ENCODE measurements around the gene PLEKHG5.

PLEKHG5 gene

DNA sequence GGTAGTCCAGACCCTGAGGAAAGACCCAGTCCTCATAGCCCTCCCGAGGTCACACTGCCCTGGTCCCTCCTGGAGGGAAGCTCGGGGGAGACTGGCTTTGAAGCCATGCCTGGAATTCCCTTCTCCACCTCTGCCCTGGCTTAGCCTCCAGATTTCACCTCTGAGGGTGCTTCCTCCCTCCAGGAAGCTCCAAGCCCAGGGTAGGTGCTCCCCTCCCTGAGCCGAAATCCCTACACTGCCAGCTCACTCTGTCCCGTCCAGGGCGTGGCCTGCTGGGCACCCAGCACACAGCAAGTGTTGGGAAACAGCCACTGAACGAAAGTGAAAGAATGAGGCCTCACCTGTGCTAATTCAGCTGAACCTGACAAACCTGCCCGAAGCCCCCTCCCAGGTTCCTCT, 19.5 kb downstream of the PLEKHG5 start:
- no CpG with 5 or more reads among the region's 7 CpGs for whole genome bisulfite sequencing, 2 donors (ENCODE audit: extremely low coverage in 2 of 2, insufficient read length in 2 of 2, insufficient replicate concordance in 1 of 2)
- no peaks in the 10 kb centered on the region for H3K79me1 ChIP-seq (ENCODE audit: low read depth, low read length)
- H2BK12ac ChIP-seq (ENCODE audit: low read length): no peak overlapping the region
- peaks cover 36 to 76% of the 10 kb centered on the region in 2 donors for H3K36me3 ChIP-seq (replicated peaks in 1 of 2; ENCODE audit: control insufficient read depth in 2 of 2, insufficient read depth in 2 of 2, low read length in 2 of 2)
- H3K27ac ChIP-seq (replicated peaks; ENCODE audit: low read length): no peak overlapping the region
- H2AFZ ChIP-seq (ENCODE audit: low read length): no peak overlapping the region
- H2BK120ac ChIP-seq (ENCODE audit: low read depth, low read length): no peak overlapping the region
- H2BK15ac ChIP-seq (ENCODE audit: low read length): no peak overlapping the region
- DNase-seq (ENCODE audit: low spot score): no peak
- H3K23ac ChIP-seq (ENCODE audit: low read depth, low read length, poor library complexity): peak overlapping the region; percentile 82
- no peak overlapping the region for H4K91ac ChIP-seq (ENCODE audit: low read depth, low read length, poor library complexity)
- no peak overlapping the region for H2BK5ac ChIP-seq (ENCODE audit: low read length)
- H3K9me3 ChIP-seq (replicated peaks in 1 of 2; ENCODE audit: control insufficient read depth in 2 of 2, insufficient read depth in 1 of 2, low read depth in 1 of 2, low read length in 2 of 2): no peaks in the 10 kb centered on the region
- H2AK5ac ChIP-seq (ENCODE audit: low read depth, low read length): no peak overlapping the region
- H4K8ac ChIP-seq (ENCODE audit: low read depth, low read length): no peak overlapping the region
- no peak overlapping the region for H3K9ac ChIP-seq (ENCODE audit: low read depth, low read length, poor library complexity)
- H3K4me3 ChIP-seq (ENCODE audit: low read length in 2 of 2): no peak overlapping the region
- H3K18ac ChIP-seq (ENCODE audit: low read length): no peak overlapping the region
- peaks cover 0 to 4% (median 0%) of the 10 kb centered on the region in 3 experiments for H3K27me3 ChIP-seq (ENCODE audit: control insufficient read depth in 3 of 3, insufficient read depth in 3 of 3, low read depth in 1 of 3, low read length in 3 of 3)
- no peak overlapping the region for H3K14ac ChIP-seq (ENCODE audit: low read length)
- H3K4me2 ChIP-seq (ENCODE audit: insufficient read depth, low read length, poor library complexity, severe bottlenecking): no peak overlapping the region
- no peak overlapping the region for H3K4ac ChIP-seq (ENCODE audit: low read length)
- peaks cover under 1 to 6% of the 10 kb centered on the region in 2 donors for H3K4me1 ChIP-seq (ENCODE audit: control insufficient read depth in 2 of 2, insufficient read depth in 1 of 2, low read depth in 1 of 2, low read length in 2 of 2)

DNA sequence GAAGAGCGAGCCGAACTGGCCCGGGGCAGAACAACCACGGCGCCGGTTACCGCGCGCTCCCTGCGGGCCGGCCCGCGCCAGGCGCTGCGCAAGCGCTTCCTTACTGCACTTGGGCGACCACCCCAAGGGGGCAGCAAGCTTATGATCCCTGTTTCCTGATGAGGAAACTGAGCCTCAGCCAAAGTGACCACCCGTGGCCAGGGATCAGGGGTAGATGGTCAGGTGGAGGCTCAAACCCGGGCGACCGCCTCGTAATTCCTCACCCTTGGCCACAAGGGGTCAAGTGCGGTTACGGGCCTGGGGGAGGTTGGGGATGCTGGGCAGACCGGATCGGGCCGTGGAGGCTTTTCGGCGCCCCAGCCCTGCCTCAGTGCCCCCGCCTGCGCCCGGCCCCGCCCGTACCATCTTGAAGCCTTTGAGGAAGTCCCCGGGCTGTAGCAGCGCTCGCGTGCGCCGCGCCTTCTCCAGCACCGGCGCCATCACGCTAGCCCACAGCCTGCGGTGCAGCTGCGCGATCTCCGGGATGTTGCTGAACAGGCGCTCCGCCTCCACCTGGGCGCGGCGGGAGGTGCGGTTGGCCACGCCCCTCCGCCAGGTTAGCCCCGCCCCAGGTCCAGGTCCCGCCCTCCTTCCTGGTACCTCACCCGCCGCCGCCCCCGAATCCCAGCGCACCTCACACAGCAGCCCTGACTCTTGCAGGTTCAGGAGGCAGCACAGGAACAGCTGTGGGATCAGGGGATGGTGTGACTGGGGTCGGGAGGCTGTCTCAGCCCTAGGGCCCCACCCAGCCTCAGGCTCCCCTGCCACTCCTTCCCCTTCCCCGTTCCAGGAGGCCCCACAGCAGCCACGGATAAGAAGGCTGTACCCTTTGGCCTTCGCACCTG, 20.1 kb downstream of the PLEKHG5 start:
- Histone ChIP-seq H3K27ac (replicated peaks; ENCODE audit: low read length) (no peak overlapping the region), H2BK120ac (ENCODE audit: low read depth, low read length) (no peak overlapping the region), H3K36me3 (replicated peaks in 1 of 2; ENCODE audit: control insufficient read depth in 2 of 2, insufficient read depth in 2 of 2, low read length in 2 of 2) (peaks cover 36 to 73% of the 10 kb centered on the region in 2 donors), H4K91ac (ENCODE audit: low read depth, low read length, poor library complexity) (no peak overlapping the region), H3K18ac (ENCODE audit: low read length) (peak overlapping the region; percentile 28), H4K8ac (ENCODE audit: low read depth, low read length) (no peak overlapping the region), H3K79me1 (ENCODE audit: low read depth, low read length) (no peaks in the 10 kb centered on the region), H3K9me3 (replicated peaks in 1 of 2; ENCODE audit: control insufficient read depth in 2 of 2, insufficient read depth in 1 of 2, low read depth in 1 of 2, low read length in 2 of 2) (no peaks in the 10 kb centered on the region), H3K4me2 (ENCODE audit: insufficient read depth, low read length, poor library complexity, severe bottlenecking) (no peak overlapping the region), H3K9ac (ENCODE audit: low read depth, low read length, poor library complexity) (peak overlapping the region; percentile 32), H3K4ac (ENCODE audit: low read length) (no peak overlapping the region), H2BK12ac (ENCODE audit: low read length) (no peak overlapping the region), H2AK5ac (ENCODE audit: low read depth, low read length) (no peak overlapping the region), H3K4me3 (ENCODE audit: low read length in 2 of 2) (no peak overlapping the region), H2BK5ac (ENCODE audit: low read length) (no peak overlapping the region), H3K14ac (ENCODE audit: low read length) (no peak overlapping the region), H3K4me1 (ENCODE audit: control insufficient read depth in 2 of 2, insufficient read depth in 1 of 2, low read depth in 1 of 2, low read length in 2 of 2) (peaks cover 0 to 6% of the 10 kb centered on the region in 2 donors), H3K27me3 (ENCODE audit: control insufficient read depth in 3 of 3, insufficient read depth in 3 of 3, low read depth in 1 of 3, low read length in 3 of 3) (peaks cover 0 to 8% (median 0%) of the 10 kb centered on the region in 3 experiments), H2AFZ (ENCODE audit: low read length) (no peak overlapping the region), H3K23ac (ENCODE audit: low read depth, low read length, poor library complexity) (peak overlapping the region; percentile 80), H2BK15ac (ENCODE audit: low read length) (no peak overlapping the region)
- WGBS, 2 donors (ENCODE audit: extremely low coverage in 2 of 2, insufficient read length in 2 of 2, insufficient replicate concordance in 1 of 2): no CpG with 5 or more reads among the region's 67 CpGs
- no peak for DNase-seq (ENCODE audit: low spot score)

- H3K27ac ChIP-seq (replicated peaks; ENCODE audit: low read length): no peak overlapping the region
- H4K91ac ChIP-seq (ENCODE audit: low read depth, low read length, poor library complexity): no peak overlapping the region
- H2BK120ac ChIP-seq (ENCODE audit: low read depth, low read length): no peak overlapping the region
- peaks cover 36 to 69% of the 10 kb centered on the region in 2 donors for H3K36me3 ChIP-seq (replicated peaks in 1 of 2; ENCODE audit: control insufficient read depth in 2 of 2, insufficient read depth in 2 of 2, low read length in 2 of 2)
- no peak overlapping the region for H3K18ac ChIP-seq (ENCODE audit: low read length)
- no peak overlapping the region for H3K4me2 ChIP-seq (ENCODE audit: insufficient read depth, low read length, poor library complexity, severe bottlenecking)
- H3K9me3 ChIP-seq (replicated peaks in 1 of 2; ENCODE audit: control insufficient read depth in 2 of 2, insufficient read depth in 1 of 2, low read depth in 1 of 2, low read length in 2 of 2): no peaks in the 10 kb centered on the region
- no CpG with 5 or more reads among the region's 67 CpGs for WGBS, 2 donors (ENCODE audit: extremely low coverage in 2 of 2, insufficient read length in 2 of 2, insufficient replicate concordance in 1 of 2)
- peak overlapping the region; percentile 30 for H3K9ac ChIP-seq (ENCODE audit: low read depth, low read length, poor library complexity)
- no peak overlapping the region for H3K4me3 ChIP-seq (ENCODE audit: low read length in 2 of 2)
- no peak overlapping the region for H2BK5ac ChIP-seq (ENCODE audit: low read length)
- H3K79me1 ChIP-seq (ENCODE audit: low read depth, low read length): no peaks in the 10 kb centered on the region
- H3K14ac ChIP-seq (ENCODE audit: low read length): no peak overlapping the region
- DNase-seq (ENCODE audit: low spot score): no peak
- no peak overlapping the region for H2AK5ac ChIP-seq (ENCODE audit: low read depth, low read length)
- peaks cover 0 to 15% (median 0%) of the 10 kb centered on the region in 3 experiments for H3K27me3 ChIP-seq (ENCODE audit: control insufficient read depth in 3 of 3, insufficient read depth in 3 of 3, low read depth in 1 of 3, low read length in 3 of 3)
- H3K4ac ChIP-seq (ENCODE audit: low read length): no peak overlapping the region
- no peak overlapping the region for H2AFZ ChIP-seq (ENCODE audit: low read length)
- peaks cover 0 to 8% of the 10 kb centered on the region in 2 donors for H3K4me1 ChIP-seq (ENCODE audit: control insufficient read depth in 2 of 2, insufficient read depth in 1 of 2, low read depth in 1 of 2, low read length in 2 of 2)
- peak overlapping the region; percentile 65 for H4K8ac ChIP-seq (ENCODE audit: low read depth, low read length)
- no peak overlapping the region for H2BK12ac ChIP-seq (ENCODE audit: low read length)
- H3K23ac ChIP-seq (ENCODE audit: low read depth, low read length, poor library complexity): peak overlapping the region; percentile 96
- no peak overlapping the region for H2BK15ac ChIP-seq (ENCODE audit: low read length)
Observed at GRCh38 chr1:6470132-6471085, 21.1 kb downstream of the PLEKHG5 start.

Measured in neuronal stem cell (in vitro differentiated cells).